Gastrocnemius medialis (tissue), 4 donors: ENCODE data around the gene NRG2.

ENCODE experiments used
- CTCF ChIP-seq, 5 experiments: fragments of 450-650 bp in 3 of 5; fragments of 200-600 bp in 2 of 5; sonication (generic) in 2 of 5; IDR thresholded peaks in 4 of 5; conservative IDR thresholded peaks in 1 of 5; 1 replicate in 4 of 5; 2 replicates in 1 of 5; pipeline ENCODE4 v1.5.1; 2016 to 2019; ENCODE audit warnings: antibody characterized with exemption in 5 of 5, mild to moderate bottlenecking in 3 of 5, moderate library complexity in 3 of 5
- POLR2A ChIP-seq, 2 donors: fragments of 450-650 bp; IDR thresholded peaks; one replicate each; pipeline ENCODE4 v1.6.1; 2017; ENCODE audit warnings: antibody characterized with exemption in 2 of 2, mild to moderate bottlenecking in 2 of 2, moderate library complexity in 2 of 2

GRCh38 chr5:139984816-139985215 lies 58.3 kb downstream of the NRG2 start:
- TF ChIP-seq POLR2A (IDR thresholded peaks at IDR 0.05) (no peak), CTCF (IDR thresholded peaks at IDR 0.05 in 4 of 5, conservative IDR thresholded peaks at IDR 0.05 in 1 of 5) (no peak)
